ENCODE results near the gene ARHGEF4.
A peak's percentile ranks its signal among the peaks of the same experiment; 100 is the strongest.

ARHGEF4 gene

GRCh38 chr2:130836501-130837174, at the start of gene ARHGEF4:
TSS of gene ARHGEF4 (plus strand) at chr2:130836914. CDS start at chr2:130836954, 40 bp downstream.
- no peak for DNase-seq

GRCh38 chr2:130787841-130788240, 48.9 kb upstream of the ARHGEF4 start:
- no peak for DNase-seq

GRCh38 chr2:130790312-130790711, 46.4 kb upstream of the ARHGEF4 start:
- DNase-seq = no peak

- DNase-seq = no peak
These were observed 45.7 kb upstream of the ARHGEF4 start for GRCh38 chr2:130790804-130791616.

- no peak for DNase-seq
These were observed 45.1 kb upstream of the ARHGEF4 start for GRCh38 chr2:130791617-130791939.

- DNase-seq = no peak
These were observed 41.3 kb upstream of the ARHGEF4 start for GRCh38 chr2:130795431-130795830.

- DNase-seq = no peak
These were observed 40.4 kb upstream of the ARHGEF4 start for GRCh38 chr2:130796290-130796689.

GRCh38 chr2:130797493-130798435, 39.0 kb upstream of the ARHGEF4 start:
- DNase-seq = peak; percentile 93

- peak; percentile 58 for DNase-seq
These were observed 38.1 kb upstream of the ARHGEF4 start for GRCh38 chr2:130798472-130799218.

- DNase-seq = no peak
These were observed 37.4 kb upstream of the ARHGEF4 start for GRCh38 chr2:130799295-130799694.

- DNase-seq = no peak
These were observed 31.1 kb upstream of the ARHGEF4 start for GRCh38 chr2:130805613-130806012.

- no peak for DNase-seq
These were observed 30.3 kb upstream of the ARHGEF4 start for GRCh38 chr2:130806370-130806769.

GRCh38 chr2:130807659-130808385, 28.9 kb upstream of the ARHGEF4 start:
- DNase-seq = no peak

GRCh38 chr2:130808482-130809268, 28.0 kb upstream of the ARHGEF4 start:
- no peak for DNase-seq

- DNase-seq = no peak
These were observed 26.2 kb upstream of the ARHGEF4 start for GRCh38 chr2:130810490-130810889.

- DNase-seq = no peak
These were observed 23.0 kb upstream of the ARHGEF4 start for GRCh38 chr2:130813722-130814121.

- no peak for DNase-seq
These were observed 21.6 kb upstream of the ARHGEF4 start for GRCh38 chr2:130814931-130815680.

- no peak for DNase-seq
These were observed 17.9 kb upstream of the ARHGEF4 start for GRCh38 chr2:130818809-130819208.

- DNase-seq = no peak
These were observed 17.5 kb upstream of the ARHGEF4 start for GRCh38 chr2:130819226-130819607.

- no peak for DNase-seq
These were observed 17.0 kb upstream of the ARHGEF4 start for GRCh38 chr2:130819608-130820278.
